GM12873 (cell line): ENCODE data around the gene LRP1B.

ENCODE experiments used
- CTCF ChIP-seq: IDR thresholded peaks from 2 replicates; pipeline ENCODE4 v1.5.1; 2012; ENCODE audit warnings: low read depth, mild to moderate bottlenecking, moderate library complexity, low read length, control low read depth; ENCODE audit not compliant: insufficient read depth; ENCODE audit errors: missing control alignments

Gene LRP1B

GRCh38 chr2:141526760-141527159 is 604.1 kb downstream of the LRP1B start:
- TF ChIP-seq CTCF = no peak

GRCh38 chr2:141524777-141525176 is 606.0 kb downstream of the LRP1B start:
- no peak for TF ChIP-seq CTCF

DNA sequence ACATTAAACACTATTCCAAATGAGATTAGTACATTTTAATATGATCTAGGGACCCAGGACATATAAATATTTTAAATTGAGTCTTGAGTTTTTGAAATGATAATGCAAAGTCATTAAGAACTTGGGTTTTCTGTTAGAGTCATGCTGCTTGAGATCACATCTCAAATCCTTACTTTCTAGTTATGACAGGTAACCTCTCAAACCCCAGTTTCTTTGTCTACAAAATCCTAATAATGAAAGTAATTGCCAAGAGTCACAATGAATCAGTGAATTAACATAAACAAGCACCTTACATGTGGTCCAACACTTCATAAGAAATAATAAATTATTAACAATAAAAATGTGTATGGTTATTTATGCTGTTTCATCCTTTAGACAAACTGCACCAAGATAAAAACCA is 607.6 kb downstream of the LRP1B start:
- TF ChIP-seq CTCF = no peak

DNA sequence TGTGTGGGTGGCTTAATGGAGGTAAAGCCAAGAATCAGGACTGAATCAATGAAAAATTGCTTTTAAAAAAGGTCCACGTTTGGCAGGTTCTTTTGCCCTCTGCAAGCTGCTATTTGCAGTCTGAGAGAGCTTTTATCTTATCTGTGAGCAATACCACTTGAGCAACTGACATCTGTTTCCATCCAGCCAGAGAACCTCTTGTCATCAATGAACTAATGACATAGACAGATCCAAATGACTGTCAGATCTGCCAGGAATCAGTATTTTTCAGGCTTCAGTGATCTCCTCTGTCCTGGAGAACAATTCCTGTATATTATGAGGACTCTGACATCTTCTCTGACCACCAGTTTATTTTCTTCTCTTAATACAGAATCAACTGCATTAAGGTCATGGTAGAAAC is 608.1 kb downstream of the LRP1B start:
- no peak for TF ChIP-seq CTCF

- no peak for TF ChIP-seq CTCF
Measured at GRCh38 chr2:141522048-141522447, 608.8 kb downstream of the LRP1B start.

DNA sequence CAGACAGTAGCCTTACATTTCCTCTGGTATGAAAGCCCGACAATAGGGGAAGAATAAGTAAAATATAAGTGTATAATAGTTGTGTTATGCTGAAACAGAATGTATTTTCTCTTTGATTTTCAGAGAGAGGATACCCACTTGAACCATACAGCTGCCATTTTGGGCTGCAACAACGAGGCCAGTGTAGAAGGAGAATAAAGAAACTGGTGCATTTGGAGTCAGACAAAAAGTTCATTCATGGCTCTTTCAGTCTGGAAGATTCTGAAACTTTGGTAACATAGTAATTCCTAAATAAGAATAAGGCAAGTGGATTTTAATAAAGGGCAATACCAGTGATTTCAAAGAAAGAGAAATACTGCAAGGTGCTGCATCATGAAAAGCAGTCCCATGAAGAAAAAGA is 610.9 kb downstream of the LRP1B start:
- TF ChIP-seq CTCF = no peak

DNA sequence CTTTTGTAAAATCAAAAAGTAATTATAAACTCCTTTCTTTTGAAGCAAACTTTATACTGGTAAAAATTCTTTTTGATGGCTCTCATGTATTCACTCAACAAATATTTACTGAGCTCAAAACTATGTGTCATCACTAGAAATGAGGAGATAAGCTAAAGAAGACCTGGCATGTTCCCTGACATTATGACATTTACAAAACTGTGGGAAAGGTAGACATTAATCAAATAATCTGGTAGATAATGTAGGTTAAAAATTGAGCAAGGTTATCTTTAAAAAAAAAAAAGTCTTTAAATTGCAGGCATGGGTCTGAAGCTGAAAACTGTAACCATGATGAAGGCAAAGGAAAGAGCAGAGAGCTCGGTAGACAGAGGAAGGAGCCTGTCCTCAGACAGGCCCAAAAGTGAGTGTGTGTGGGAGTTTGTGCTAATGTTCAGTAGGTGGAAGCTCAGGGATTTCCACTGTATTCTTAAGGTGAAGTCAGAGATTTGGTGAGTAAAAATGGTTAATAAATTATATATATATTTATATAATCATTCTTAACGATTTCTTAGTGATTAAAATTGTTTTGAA is 612.9 kb downstream of the LRP1B start:
- TF ChIP-seq CTCF = no peak
